GM12891 (cell line): ENCODE data around the gene LRIT2.

Source experiments
- DNase-seq: peaks from one replicate; pipeline ENCODE4 v3.0.0; 2011; ENCODE audit warnings: low spot score; ENCODE audit not compliant: insufficient read length
- FAIRE-seq: peaks from 2 replicates; lab custom pipeline; 2011; peaks lifted over from hg19 to GRCh38; lab: Jason Lieb, UNC
- PAX5 ChIP-seq: IDR thresholded peaks from 2 replicates; pipeline ENCODE4 v1.6.1; 2011; ENCODE audit warnings: low read length, moderate library complexity, mild to moderate bottlenecking; ENCODE audit not compliant: insufficient read depth, severe bottlenecking
- POLR2A ChIP-seq: IDR thresholded peaks from 2 replicates; pipeline ENCODE4 v1.6.1; 2011; ENCODE audit warnings: low read depth, low read length, control low read depth
- POLR2AphosphoS5 ChIP-seq: IDR thresholded peaks from 2 replicates; pipeline ENCODE4 v1.6.1; 2011; ENCODE audit warnings: low read depth, low read length, control low read depth
- POU2F2 ChIP-seq: IDR thresholded peaks from 2 replicates; pipeline ENCODE4 v1.6.1; 2011; ENCODE audit warnings: low read depth, mild to moderate bottlenecking, control low read depth, low read length, moderate library complexity
- SPI1 ChIP-seq: IDR thresholded peaks from 2 replicates; pipeline ENCODE4 v1.6.1; 2011; ENCODE audit warnings: low read depth, low read length, control low read depth
- TAF1 ChIP-seq: IDR thresholded peaks from 2 replicates; pipeline ENCODE4 v1.6.1; 2011; ENCODE audit warnings: low read depth, low read length, control low read depth

The LRIT2 gene

GRCh38 chr10:84213076-84213475, 12.3 kb downstream of the LRIT2 start:
- TF ChIP-seq POU2F2 (no peak), POLR2AphosphoS5 (no peak), SPI1 (no peak), TAF1 (no peak), POLR2A (no peak), PAX5 (no peak)
- no peak for FAIRE-seq
- DNase-seq = no peak

GRCh38 chr10:84212014-84212413, 13.3 kb downstream of the LRIT2 start:
- no peak for TF ChIP-seq SPI1
- no peak for DNase-seq
- FAIRE-seq = no peak

- FAIRE-seq (no peak), DNase-seq (no peak)
- no peak for TF ChIP-seq PAX5
- TF ChIP-seq POLR2A = no peak
- TF ChIP-seq TAF1 = no peak
- TF ChIP-seq POLR2AphosphoS5 = no peak
- TF ChIP-seq POU2F2 = no peak
- TF ChIP-seq SPI1 = no peak
Measured at GRCh38 chr10:84211566-84211965, 13.8 kb downstream of the LRIT2 start.

DNA sequence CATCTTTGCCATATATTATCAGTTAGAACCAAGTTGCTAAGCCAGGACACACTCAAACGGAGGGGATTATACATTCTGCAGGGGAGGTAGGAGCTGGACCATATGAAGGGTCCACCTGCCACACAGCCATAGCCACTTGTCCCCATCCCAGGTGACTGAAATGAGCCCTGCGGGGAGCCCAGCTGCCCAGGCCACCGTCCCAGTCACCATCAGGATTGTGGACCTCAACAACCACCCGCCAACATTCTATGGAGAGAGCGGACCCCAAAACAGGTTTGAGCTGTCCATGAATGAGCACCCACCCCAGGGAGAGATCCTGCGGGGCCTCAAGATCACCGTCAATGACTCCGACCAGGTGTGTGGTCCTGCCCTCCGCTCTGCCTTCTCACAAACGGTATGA, 17.3 kb downstream of the LRIT2 start:
- FAIRE-seq = no peak
- no peak for DNase-seq
- TF ChIP-seq POU2F2 = no peak
- TF ChIP-seq PAX5 = no peak
- TF ChIP-seq TAF1 = no peak
- no peak for TF ChIP-seq POLR2AphosphoS5
- TF ChIP-seq SPI1 = no peak
- no peak for TF ChIP-seq POLR2A

DNA sequence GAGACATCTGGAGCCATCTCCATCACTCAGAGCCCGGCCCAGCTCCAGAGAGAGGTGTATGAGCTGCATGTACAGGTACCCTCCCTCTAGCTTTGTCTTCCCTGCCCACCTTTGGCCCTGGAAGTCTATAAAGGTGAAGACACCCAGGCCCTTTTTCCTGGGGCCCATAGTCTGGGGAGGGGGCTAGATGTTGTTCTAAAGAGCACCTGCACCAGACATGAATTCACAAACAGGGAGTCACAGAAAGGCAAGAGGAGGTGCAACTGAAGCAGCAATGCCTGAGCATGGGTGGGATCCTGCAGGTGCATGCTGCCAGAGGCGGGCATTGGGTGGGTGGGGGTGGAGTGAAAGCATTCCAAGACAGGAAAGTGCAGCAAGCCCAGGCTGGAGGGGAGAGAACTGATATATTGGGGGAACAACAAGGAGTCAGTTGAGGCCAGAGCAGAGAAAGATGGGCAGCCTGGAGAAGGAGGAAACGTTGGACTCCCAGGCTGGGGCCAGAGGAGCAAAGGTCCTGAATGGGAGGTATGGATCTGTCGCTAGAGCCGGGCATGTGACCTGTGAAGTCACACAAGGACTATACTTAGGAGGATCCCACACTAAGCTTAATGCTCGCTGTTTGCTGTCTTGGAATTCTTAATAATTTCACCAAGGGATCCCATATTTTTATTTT, 19.4 kb downstream of the LRIT2 start:
- DNase-seq (no peak), FAIRE-seq (no peak)
- TF ChIP-seq PAX5 (no peak), SPI1 (no peak), TAF1 (no peak), POLR2A (no peak), POLR2AphosphoS5 (no peak), POU2F2 (no peak)

DNA sequence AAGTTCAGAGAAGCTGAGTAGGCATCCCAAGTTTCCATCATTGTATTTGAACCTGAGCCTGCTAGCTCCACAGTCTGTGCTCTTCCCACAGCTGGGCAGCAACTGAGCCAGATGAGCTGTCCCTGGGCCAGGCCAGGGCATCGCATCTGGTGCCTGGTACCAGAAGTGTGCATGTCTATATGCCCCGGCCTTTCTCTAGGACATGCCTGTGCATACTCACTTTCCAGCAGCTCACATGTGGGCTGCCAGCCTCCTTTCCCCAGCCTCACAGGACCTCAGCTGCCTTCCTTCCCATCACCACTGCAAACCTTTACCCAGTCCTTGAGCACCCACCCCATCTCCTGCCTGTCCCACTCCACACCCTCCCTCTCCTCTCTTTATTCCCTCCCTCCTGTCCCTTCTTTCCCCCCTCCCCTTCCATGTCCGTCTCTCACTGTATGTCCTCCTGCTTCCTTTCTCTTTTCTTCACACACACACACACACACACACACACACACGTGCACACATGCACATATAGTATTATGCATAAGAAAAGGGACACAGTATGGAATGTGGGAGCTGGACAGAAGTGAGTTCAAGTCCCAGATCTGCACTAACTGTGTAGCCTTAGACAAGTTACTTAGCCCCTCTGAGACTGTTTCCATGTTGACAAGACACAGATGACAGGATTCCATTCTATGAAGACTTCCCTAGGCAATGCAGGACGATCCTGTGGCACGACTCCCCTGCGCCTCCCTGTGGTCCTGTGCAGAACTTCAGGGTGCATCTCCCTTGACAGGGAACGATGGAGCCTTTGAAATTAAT, 20.1 kb downstream of the LRIT2 start:
- 0 out of 2 replicates have a peak, but pooled peaks have one; percentile 21 for TF ChIP-seq SPI1
- no peak for TF ChIP-seq TAF1
- peak; percentile 55 for DNase-seq
- FAIRE-seq = peak; percentile 62

GRCh38 chr10:84204610-84205009, 20.7 kb downstream of the LRIT2 start:
- no peak for DNase-seq
- no peak for TF ChIP-seq SPI1
- FAIRE-seq = no peak

DNA sequence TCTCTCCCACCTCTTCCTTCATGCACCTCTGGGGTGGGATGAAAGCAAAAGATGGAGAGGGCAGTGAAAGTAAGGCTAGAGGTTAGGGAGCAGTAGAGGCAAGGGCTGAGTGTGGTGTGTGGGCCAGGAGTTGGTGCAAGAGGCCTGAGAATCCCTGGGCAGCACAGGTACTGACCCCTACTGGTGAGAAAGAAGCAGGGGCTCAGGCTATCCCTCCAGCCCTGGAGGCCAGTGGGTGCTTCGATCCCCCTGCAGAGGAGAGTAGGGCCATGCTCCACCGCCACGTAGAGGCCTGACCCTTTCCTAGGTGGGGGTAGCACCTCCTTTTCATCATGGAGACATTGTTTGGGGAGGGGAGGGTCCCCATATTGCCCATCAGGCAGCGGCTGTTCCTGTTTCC, 21.2 kb downstream of the LRIT2 start:
- FAIRE-seq (peak; percentile 33), DNase-seq (peak; percentile 45)
- no peak for TF ChIP-seq TAF1
- TF ChIP-seq POU2F2 = no peak
- no peak for TF ChIP-seq POLR2A
- no peak for TF ChIP-seq POLR2AphosphoS5
- TF ChIP-seq SPI1 = no peak
- no peak for TF ChIP-seq PAX5

DNA sequence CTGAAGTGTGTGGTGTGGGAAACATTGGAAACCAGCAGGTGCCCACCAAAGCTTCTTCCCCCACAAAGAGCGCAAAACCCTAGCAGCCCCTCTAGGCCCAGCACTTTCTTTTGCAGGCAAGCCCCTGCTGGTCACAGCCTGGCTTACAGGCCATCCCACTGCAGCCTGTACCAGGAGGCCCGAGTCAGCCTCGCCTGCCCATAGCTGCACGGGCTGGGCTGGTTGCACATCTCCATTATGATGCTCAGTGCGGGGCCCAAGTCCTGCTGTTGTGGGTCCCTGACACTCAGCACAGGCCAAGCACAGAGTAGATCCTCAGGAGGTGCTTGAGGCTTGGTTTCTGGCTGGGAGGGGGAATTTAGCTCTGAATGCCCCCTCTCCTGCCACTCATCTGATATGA, 23.0 kb downstream of the LRIT2 start:
- FAIRE-seq (no peak), DNase-seq (no peak)
- TF ChIP-seq TAF1 (no peak), POU2F2 (no peak), POLR2AphosphoS5 (no peak), POLR2A (no peak)

GRCh38 chr10:84201682-84202081, 23.7 kb downstream of the LRIT2 start:
- FAIRE-seq (no peak), DNase-seq (no peak)
- TF ChIP-seq POLR2AphosphoS5 = no peak
- TF ChIP-seq SPI1 = no peak
- no peak for TF ChIP-seq POLR2A
- no peak for TF ChIP-seq POU2F2
- no peak for TF ChIP-seq PAX5
- no peak for TF ChIP-seq TAF1
